Fibroblast of lung (primary cell): ENCODE results near the gene SPPL2B. TPM values are rescaled to one million over a fixed set of nuclear protein-coding genes. Genes with fewer than 3 reads are reported as not detected.
"Not testable (repeated sequence)": the region's sequence is repeated elsewhere in the genome, so short reads cannot be mapped to it uniquely, and the experiment has no call there.

ENCODE experiments used
- DNase-seq, 2 donors: peaks; one replicate each; pipeline versions ENCODE4 v3.0.0 to v3.0.0-alpha.2; 2010; ENCODE audit warnings: low read depth in 2 of 2
- H2AFZ ChIP-seq: 2 replicates; pipeline ENCODE4 v1.5.1; 2012; ENCODE audit warnings: low read length, control low read depth, inconsistent platforms
- H3K27ac ChIP-seq: 2 replicates; pipeline ENCODE4 v1.5.1; 2011; ENCODE audit warnings: low read length, control low read depth; ENCODE audit not compliant: insufficient read depth
- H3K27me3 ChIP-seq: 2 replicates; pipeline ENCODE4 v1.5.1; 2011; ENCODE audit warnings: mild to moderate bottlenecking, low read length; ENCODE audit not compliant: control insufficient read depth, insufficient read depth
- H3K36me3 ChIP-seq: 2 replicates; pipeline ENCODE4 v1.5.1; 2011; ENCODE audit warnings: low read length; ENCODE audit not compliant: control insufficient read depth, insufficient read depth
- H3K4me1 ChIP-seq: 2 replicates; pipeline ENCODE4 v1.5.1; 2011; ENCODE audit warnings: low read length; ENCODE audit not compliant: control insufficient read depth, insufficient read depth; ENCODE audit errors: extremely low read depth
- H3K4me2 ChIP-seq: 2 replicates; pipeline ENCODE4 v1.5.1; 2011; ENCODE audit warnings: low read length, control low read depth; ENCODE audit not compliant: insufficient read depth; ENCODE audit errors: extremely low read depth
- H3K4me3 ChIP-seq, 4 experiments: fragments of 200-600 bp in 1 of 4; sonication (generic) in 1 of 4; replicated peaks in 1 of 4; 2 replicates each; pipeline ENCODE4 v1.5.1; 2011 to 2016; ENCODE audit warnings: low read length in 4 of 4, low read depth in 3 of 4, mild to moderate bottlenecking in 3 of 4, control low read depth in 2 of 4, inconsistent platforms in 1 of 4, mixed read lengths in 1 of 4; ENCODE audit not compliant: insufficient read depth in 1 of 4; ENCODE audit errors: control extremely low read depth in 1 of 4
- H3K79me2 ChIP-seq: 2 replicates; pipeline ENCODE4 v1.5.1; 2012; ENCODE audit warnings: mild to moderate bottlenecking, low read length, inconsistent platforms; ENCODE audit not compliant: control insufficient read depth, insufficient read depth
- H3K9ac ChIP-seq: 2 replicates; pipeline ENCODE4 v1.5.1; 2011; ENCODE audit warnings: mild to moderate bottlenecking, low read length, control low read depth; ENCODE audit not compliant: insufficient read depth
- H3K9me3 ChIP-seq: 2 replicates; pipeline ENCODE4 v1.5.1; 2012; ENCODE audit warnings: low read depth, low read length; ENCODE audit not compliant: control insufficient read depth, insufficient read depth
- H4K20me1 ChIP-seq: 2 replicates; pipeline ENCODE4 v1.5.1; 2011; ENCODE audit warnings: low read length; ENCODE audit not compliant: control insufficient read depth, insufficient read depth; ENCODE audit errors: extremely low read depth
- CTCF ChIP-seq, 2 donors: IDR thresholded peaks in 1 of 2; conservative IDR thresholded peaks in 1 of 2; 1 replicate in 1 of 2; 2 replicates in 1 of 2; pipeline ENCODE4 v1.5.1; 2011 to 2012; ENCODE audit warnings: low read length in 2 of 2, control low read depth in 1 of 2, inconsistent platforms in 1 of 2, low read depth in 1 of 2, mild to moderate bottlenecking in 1 of 2
- EZH2 ChIP-seq: IDR thresholded peaks from 2 replicates; pipeline ENCODE4 v1.5.1; 2012; ENCODE audit warnings: low read length, control low read depth, mild to moderate bottlenecking; ENCODE audit errors: missing control alignments
- polyA plus RNA-seq, 2 donors: library from polyadenylated mRNA; depleted of rRNA in 1 of 2; stranded (reverse) in 1 of 2; unstranded in 1 of 2; fragments of >200 nt; gene quantifications; 2 replicates each; pipeline ENCODE4 v1.2.1, GENCODE V29; 2011 to 2012; ENCODE audit warnings: missing spikeins in 1 of 2
- total RNA-seq: library from RNA; depleted of rRNA; stranded (reverse); fragments of >200 nt; gene quantifications from 2 replicates; pipeline ENCODE4 v1.2.1, GENCODE V29; 2014

The SPPL2B gene
- total and polyA plus RNA-seq, 2 donors (not counting 1 experiment from before 2014, with no cell fraction given): 16.0 to 23.8 TPM

GRCh38 chr19:2394054-2394441, 65.6 kb downstream of the SPPL2B start:
- Histone ChIP-seq H3K4me3 (no peak overlapping the region), H3K27me3 (no peaks in the 10 kb centered on the region)

GRCh38 chr19:2394442-2395292, 66.2 kb downstream of the SPPL2B start:
- Histone ChIP-seq H3K27ac (no peak overlapping the region), H3K36me3 (no peaks in the 10 kb centered on the region), H3K4me3 (no peak overlapping the region), H2AFZ (no peak overlapping the region), H3K4me2 (no peak overlapping the region), H3K9me3 (no peaks in the 10 kb centered on the region), H3K79me2 (no peaks in the 10 kb centered on the region), H3K4me1 (no peaks in the 10 kb centered on the region), H3K9ac (no peak overlapping the region), H4K20me1 (no peaks in the 10 kb centered on the region), H3K27me3 (no peaks in the 10 kb centered on the region)
- no peak for DNase-seq
- TF ChIP-seq EZH2 (no peak), CTCF (conservative IDR thresholded peaks at IDR 0.05 in 1 of 2, IDR thresholded peaks at IDR 0.05 in 1 of 2; ENCODE audit: low read depth in 1 of 2, low read length in 2 of 2) (no peak)

More at GRCh38 chr19:2394054-2394441, 65.6 kb downstream of the SPPL2B start:
- H3K4me1 ChIP-seq: no peaks in the 10 kb centered on the region
- H3K9ac ChIP-seq: no peak overlapping the region
- H2AFZ ChIP-seq: no peak overlapping the region
- H3K27ac ChIP-seq: no peak overlapping the region
- H4K20me1 ChIP-seq: no peaks in the 10 kb centered on the region
- H3K36me3 ChIP-seq: no peaks in the 10 kb centered on the region
- DNase-seq: no peak
- H3K9me3 ChIP-seq: no peaks in the 10 kb centered on the region
- H3K4me2 ChIP-seq: no peak overlapping the region
- no peaks in the 10 kb centered on the region for H3K79me2 ChIP-seq
- no peak for TF ChIP-seq EZH2
- TF ChIP-seq CTCF (conservative IDR thresholded peaks at IDR 0.05 in 1 of 2, IDR thresholded peaks at IDR 0.05 in 1 of 2; ENCODE audit: low read depth in 1 of 2, low read length in 2 of 2): no peak

- not testable (repeated sequence) for H3K4me2 ChIP-seq, H3K4me3 ChIP-seq
Observed at GRCh38 chr19:2395293-2395829, 66.9 kb downstream of the SPPL2B start.

GRCh38 chr19:2397173-2397572, 68.7 kb downstream of the SPPL2B start:
- H3K9ac ChIP-seq, H3K27ac ChIP-seq, DNase-seq: not testable (repeated sequence)

More at GRCh38 chr19:2395293-2395829, 66.9 kb downstream of the SPPL2B start:
- DNase-seq, H3K36me3 ChIP-seq, H4K20me1 ChIP-seq, H3K9ac ChIP-seq, H3K4me1 ChIP-seq, H3K27me3 ChIP-seq, H3K9me3 ChIP-seq, H3K27ac ChIP-seq, H2AFZ ChIP-seq, H3K79me2 ChIP-seq: not testable (repeated sequence)

More at GRCh38 chr19:2397173-2397572, 68.7 kb downstream of the SPPL2B start:
- H3K9me3 ChIP-seq, H3K4me1 ChIP-seq, H3K4me2 ChIP-seq, H2AFZ ChIP-seq, H3K79me2 ChIP-seq, H3K27me3 ChIP-seq, H3K36me3 ChIP-seq, H4K20me1 ChIP-seq, H3K4me3 ChIP-seq: not testable (repeated sequence)
